DMS79 (cell line): ENCODE measurements around the gene NFE2L3.
A peak's percentile ranks its signal among the peaks of the same experiment; 100 is the strongest.
"Not testable (repeated sequence)": the region's sequence is repeated elsewhere in the genome, so short reads cannot be mapped to it uniquely, and the experiment has no call there.

Experiments used
- DNase-seq: peaks from one replicate; lab custom pipeline; 2025; lab: John Stamatoyannopoulos, UW

The NFE2L3 gene

DNA sequence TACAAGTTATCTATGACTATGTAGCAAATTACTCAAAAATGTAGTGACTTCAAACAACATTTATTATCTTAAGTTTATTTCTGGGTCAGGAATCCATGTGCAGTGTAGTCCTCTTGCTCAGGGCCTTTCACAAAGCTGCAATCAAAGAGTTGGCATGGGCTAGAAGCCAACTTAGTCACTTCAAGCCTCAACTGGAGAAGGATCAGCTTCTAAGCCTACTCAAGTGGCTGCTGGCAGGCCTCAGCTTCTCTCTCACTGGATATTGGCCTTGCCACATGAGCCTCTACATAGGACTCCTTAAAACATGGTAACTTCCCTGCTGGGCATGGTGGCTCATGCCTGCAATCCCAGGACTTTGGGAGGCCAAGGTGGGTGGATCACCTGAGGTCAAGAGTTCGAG is 5.0 kb upstream of the NFE2L3 start:
- peak; percentile 77 for DNase-seq

DNA sequence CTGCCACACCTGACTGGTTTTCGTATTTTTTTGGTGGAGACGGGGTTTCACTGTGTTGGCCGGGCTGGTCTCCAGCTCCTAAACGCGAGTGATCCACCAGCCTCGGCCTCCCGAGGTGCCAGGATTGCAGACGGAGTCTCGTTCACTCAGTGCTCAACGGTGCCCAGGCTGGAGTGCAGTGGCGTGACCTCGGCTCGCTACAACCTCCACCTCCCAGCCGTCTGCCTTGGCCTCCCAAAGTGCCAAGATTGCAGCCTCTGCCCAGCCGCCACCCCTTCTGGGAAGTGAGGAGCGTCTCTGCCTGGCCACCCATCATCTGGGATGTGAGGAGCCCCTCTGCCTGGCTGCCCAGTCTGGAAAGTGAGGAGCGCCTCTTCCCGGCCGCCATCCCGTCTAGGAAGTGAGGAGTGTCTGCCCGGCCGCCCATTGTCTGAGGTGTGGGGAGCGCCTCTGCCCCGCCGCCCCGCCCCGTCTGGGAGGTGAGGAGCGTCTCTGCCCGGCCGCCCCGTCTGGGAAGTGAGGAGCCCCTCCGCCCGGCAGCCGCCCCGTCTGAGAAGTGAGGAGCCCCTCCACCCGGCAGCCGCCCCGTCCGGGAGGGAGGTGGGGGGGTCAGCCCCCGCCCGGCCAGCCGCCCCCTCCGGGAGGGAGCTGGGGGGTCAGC is 4.2 kb upstream of the NFE2L3 start:
- DNase-seq: not testable (repeated sequence)

DNA sequence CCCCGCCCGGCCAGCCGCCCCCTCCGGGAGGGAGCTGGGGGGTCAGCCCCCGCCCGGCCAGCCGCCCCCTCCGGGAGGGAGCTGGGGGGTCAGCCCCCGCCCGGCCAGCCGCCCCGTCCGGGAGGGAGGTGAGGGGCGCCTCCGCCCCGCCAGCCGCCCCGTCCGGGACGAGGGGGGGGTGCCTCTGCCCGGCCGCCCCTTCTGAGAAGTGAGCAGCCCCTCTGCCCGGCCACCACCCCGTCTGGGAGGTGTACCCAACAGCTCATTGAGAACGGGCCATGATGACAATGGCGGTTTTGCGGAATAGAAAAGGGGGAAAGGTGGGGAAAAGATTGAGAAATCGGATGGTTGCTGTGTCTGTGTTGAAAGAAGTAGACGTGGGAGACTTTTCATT is 3.7 kb upstream of the NFE2L3 start:
- not testable (repeated sequence) for DNase-seq

DNA sequence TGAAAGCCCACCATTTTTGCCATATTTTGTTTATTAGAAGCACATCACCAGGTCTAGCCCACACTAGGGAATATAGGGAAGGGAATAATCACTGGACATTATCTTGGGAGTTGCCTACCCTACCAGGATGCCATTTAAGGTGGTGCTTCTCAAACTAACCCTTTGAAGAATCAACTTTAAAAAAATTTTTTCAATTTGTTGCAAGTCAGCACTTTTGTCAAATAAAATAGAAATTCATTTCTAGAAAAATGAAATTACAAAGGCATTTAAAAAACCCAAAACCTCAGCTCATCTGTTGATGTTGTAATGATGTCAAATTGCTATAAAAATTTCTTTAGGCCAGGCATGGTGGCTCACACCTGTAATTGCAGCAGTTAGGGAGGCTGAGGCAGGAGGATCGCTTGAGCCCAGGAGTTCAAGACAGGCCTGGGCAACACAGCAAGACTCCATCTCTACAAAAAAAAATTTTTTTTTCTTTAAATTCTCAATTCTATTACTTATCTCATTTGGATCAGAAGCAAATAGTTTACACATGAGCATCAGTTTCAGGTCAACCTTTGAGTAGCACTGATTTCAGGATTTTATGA is 2.5 kb upstream of the NFE2L3 start:
- no peak for DNase-seq

DNA sequence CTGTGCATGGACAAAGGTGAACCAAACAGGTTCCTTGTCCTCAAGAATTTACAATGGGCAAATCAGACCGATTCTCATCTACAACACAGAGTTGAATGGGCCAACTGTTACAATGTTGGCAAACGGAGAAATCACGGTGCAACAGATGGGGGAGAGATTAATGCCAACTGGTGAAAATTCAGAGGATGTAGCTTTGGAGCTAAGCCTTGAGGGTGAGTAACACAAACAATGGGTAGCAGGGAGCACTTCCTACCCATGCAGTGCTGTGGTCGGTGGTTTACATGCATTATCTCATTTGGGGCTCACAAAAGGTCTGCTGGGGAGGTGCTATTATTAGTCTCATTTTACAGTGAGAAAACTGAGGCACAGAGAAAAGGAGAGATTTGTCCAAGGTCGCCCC is 902 bp upstream of the NFE2L3 start:
- no peak for DNase-seq

DNA sequence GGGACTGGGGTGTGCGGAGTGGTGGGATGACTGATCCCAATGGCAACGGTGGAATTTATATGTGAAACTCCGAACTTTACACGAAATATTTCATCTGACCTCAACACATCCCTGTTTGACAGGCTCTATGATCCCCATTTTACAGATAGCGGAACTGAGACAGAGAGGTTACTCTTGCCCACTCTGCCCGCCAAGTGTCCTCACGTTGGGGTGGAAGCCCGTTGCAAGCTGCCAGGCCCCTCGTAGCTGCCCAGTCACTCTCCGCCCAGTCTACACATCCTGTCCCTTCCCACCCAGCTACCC is 397 bp upstream of the NFE2L3 start:
- DNase-seq: no peak

DNA sequence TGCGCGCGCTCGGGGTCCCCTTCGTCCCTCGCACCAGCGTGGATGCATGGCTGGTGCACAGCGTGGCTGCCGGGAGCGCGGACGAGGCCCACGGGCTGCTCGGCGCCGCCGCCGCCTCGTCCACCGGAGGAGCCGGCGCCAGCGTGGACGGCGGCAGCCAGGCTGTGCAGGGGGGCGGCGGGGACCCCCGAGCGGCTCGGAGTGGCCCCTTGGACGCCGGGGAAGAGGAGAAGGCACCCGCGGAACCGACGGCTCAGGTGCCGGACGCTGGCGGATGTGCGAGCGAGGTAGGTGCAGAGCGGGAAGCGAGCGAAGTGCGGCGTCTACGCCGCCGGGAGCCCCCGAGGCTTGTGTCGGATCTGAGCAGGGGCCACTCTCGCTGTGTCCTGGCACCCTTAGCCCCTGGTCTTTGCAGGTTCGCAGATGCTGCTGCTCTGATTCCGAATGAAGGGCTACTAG is 813 bp downstream of the NFE2L3 start:
- DNase-seq: not testable (repeated sequence)

DNA sequence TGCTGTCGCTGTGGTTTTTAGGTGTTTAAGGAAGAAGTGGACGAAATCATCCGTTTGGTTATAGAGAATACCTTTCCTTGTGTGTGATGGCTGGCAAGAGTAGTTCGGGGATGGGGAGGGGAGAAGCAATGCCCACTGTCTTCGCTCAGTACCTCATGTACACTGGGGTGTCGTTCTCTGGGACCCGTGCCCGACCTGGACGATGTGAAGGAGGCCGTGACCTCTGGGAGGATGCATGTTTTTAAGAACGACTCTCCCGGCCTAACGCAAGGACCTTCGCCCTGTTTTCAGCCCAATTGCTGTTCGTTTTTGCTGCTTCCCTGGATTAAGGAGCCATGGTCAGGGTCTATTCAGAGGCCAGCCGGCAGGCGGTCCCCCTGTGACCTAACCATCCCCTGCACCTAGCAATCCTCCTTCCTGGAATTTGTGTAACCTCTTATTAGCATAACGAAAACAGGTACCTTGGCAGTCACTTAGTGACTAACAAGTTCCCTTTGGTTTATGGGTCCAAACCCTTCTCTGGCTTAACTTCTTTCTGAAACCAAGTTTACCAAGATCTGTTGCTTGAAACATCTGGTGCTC is 1.3 kb downstream of the NFE2L3 start:
- DNase-seq: no peak

DNA sequence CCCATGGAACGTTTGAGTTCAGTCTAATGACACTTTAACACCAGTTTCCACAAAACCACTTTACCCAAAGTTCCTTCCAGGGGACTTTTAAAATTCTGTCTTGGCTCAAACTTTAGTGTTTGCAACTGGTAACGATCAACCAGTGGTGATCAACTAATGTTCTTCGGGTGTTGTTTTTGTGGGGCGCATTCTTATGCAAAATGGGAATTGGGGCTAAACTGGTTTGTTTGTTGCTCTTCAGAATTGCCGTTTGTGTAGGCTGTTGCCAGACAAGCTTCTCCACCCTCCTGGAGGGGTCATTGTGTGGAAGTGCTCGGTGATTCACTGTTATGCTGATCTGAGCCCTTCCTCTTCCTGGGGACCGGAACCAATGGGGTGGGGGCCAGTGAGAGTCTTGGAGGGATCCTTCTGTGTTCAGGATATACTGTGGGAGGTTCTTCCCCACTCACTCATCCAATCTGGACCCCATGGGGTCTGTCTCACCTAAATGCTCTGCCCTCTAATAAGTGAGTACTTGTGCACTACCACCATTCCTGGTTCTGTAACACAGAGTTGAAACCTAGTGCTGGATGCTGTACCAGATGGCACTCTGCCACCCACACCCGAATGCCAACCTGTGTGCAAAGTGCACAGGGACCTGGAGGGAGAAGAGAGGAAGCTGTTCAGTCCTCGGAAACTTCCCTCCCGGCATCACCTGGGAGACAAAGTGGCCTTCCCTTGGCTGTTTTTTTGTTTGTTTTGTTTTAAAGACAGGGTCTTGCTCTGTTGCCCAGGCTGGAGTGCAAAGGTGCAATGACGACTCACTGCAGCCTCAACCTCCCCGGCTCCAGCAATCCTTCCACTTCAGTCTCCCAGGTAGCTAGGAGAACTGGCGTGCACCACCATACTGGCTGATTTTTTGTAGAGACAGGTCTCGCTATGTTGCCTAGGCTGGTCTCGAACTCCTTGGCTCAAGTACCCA is 2.1 kb downstream of the NFE2L3 start:
- DNase-seq: no peak

DNA sequence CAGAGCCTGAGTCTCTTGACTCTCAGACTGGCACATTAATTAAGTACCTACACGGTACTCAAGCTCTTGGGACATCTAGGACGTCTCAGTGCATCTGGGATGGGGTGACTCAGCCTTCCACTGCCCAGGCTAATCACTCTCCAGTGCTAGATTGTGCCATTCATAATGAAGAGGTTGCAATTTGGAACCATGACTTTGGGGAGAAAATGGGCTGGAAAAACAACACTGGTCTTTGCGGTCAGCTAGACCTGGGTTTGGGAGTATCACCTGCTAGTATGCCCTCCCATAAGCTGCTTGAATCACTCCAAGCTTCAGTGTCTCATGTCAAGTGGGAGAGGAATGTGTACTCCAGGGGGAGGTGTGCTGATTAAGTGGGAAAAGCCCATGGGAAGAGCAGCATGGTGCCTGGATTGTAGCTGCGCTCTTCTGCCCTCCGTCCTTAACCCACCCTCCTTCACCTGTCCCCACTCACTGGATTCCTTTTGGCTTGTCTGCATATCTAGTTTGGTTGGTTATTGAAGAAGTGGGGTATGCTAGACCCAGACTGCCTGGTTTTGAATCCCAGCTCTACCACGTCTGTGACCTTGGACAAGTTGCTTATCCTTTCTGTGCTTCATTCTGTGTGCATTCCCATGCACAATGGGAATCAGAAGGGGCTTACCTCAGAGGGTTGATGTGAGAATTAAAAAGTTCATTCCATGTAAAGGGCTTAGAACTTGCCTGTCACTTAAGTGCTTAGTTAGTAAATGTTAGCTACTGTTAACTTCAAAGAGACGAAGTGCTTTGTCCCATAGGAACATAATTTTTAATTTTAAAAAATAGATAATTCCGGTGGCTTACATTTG is 3.8 kb downstream of the NFE2L3 start:
- peak; percentile 89 for DNase-seq

DNA sequence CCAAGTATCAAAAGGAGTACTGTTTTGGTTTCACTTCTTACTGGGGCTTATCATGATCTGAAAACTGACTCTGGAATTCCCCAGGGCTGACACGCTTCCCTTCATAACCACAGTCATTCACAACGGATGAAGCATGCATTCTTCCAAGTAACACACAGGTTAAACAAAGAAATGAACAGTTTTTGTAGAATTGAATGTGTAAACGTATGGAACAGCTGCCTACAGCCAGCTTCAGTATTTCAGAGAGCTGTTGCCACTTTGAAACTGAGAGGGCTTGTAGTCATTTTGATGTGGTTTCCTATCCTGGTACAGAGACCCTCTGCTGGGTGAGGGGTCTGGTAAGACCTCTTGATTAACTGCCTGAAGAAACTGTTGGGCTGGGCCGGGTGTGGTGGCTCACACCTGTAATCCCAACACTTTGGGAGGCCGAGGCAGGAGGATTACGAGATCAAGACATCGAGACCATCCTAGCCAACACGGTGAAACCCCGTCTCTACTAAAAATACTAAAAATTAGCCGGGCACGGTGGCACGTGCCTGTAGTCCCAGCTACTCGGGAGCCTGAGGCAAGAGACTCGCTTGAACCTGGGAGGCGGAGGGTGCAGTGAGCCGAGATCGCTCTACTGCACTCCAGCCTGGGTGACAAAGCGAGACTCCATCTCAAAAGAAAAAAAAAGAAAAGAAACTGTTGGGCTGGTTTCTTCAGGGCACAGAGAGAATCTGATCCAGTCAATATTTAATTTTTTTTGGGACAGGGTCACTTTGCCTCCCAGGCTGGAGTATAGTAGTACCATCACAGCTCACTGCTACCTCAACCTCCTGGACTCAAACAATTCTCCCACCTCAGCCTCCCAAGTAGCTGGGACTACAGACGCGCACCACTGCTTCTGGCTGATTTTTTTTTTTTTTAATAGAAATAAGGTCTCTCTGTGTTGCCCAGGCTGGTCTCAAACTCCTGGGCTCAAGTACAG is 4.7 kb downstream of the NFE2L3 start:
- peak; percentile 22 for DNase-seq

DNA sequence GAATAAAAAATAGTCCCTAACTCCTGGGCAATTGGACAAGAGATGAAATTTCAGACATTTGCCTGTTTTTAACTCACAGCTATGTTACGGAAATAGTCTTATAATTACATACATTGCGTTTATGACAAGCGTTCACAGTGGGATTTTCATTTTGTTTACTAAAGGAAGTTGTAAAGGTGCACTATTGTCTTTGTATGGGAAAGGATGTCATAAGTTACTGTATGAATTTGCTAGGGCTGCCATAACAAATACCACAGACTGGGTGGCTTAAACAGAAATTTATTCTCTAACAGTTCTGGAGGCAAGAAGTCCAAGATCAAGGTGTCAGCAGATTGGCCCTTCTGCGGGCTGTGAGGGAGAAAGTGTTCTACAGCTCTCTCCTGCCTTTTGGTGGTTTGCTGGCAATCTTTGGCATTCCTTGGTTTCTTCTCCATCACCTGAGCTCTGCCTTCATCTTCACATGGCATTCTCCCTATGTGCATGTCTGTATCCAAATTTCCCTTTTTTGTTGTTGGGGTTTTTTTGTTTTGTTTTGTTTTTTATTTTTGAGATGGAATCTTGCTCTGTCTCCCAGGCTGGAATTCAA is 5.6 kb downstream of the NFE2L3 start:
- no peak for DNase-seq

DNA sequence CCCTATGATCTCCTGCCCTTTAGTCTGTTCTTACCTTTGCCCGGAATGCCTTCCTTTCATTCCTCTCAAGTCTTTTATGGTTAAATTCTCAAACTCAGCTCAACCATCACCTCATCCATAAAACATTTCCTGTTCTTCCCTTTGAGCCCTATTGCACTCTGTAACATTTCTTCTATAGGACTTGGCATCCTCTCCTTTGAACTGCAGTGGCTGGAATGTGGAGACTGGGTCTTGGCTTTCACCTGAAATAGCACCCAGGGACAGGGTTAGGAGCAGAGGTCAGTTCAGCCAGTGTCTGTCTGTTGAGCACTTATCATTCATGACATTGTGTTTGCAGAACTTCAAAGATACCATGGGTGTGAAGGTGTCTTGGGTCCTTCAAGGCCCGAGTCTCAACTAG is 7.2 kb downstream of the NFE2L3 start:
- no peak for DNase-seq

DNA sequence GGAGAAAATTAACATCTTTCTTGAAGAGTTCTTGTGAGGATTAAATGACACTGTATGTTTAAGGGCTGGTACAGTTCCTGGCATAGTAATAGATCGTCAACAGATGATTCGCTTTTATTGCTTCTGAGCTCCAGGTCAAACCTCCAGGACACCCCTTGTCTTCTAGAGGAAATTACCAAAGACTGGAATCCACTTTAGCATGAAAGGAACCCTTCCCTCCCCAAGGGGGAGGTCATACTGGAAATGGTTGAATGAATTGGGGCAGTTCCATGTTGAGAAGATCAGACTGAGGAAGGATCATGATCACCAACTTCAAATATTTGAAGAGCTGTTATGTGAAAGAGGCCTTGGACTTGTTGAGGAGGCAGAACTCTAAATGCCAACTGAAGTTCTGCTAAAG is 8.9 kb downstream of the NFE2L3 start:
- DNase-seq: no peak

DNA sequence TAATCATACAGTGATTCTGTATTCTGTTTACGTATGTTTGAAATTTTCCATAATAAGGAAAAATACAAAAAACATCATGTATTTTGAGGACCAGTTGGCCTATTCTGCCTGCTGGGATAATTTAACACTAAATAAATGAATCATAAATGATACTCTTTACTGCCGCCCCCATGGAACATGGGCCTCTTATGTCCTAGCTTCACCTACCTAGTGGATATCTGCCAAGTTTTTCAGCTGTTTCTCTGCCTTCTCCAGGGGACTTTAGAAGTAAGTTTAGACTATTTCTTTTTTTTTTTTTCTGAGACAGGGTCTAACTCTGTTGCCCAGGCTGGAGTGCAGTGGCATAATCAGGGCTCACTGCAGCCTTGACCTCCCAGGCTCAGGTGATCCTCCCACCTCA is 10.4 kb downstream of the NFE2L3 start:
- DNase-seq: no peak

DNA sequence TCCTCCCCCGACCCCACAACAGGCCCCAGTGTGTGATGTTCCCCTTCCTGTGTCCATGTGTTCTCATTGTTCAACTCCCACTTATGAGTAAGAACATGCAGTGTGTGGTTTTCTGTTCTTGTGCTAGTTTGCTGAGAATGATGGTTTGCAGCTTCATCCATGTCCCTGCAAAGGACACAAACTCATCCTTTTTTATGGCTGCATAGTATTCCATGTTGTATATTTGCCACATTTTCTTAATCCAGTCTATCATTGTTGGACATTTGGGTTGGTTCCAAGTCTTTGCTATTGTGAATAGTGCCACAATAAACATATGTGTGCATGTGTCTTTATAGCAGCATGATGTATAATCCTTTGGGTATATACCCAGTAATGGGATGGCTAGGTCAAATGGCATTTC is 11.8 kb downstream of the NFE2L3 start:
- DNase-seq: not testable (repeated sequence)

DNA sequence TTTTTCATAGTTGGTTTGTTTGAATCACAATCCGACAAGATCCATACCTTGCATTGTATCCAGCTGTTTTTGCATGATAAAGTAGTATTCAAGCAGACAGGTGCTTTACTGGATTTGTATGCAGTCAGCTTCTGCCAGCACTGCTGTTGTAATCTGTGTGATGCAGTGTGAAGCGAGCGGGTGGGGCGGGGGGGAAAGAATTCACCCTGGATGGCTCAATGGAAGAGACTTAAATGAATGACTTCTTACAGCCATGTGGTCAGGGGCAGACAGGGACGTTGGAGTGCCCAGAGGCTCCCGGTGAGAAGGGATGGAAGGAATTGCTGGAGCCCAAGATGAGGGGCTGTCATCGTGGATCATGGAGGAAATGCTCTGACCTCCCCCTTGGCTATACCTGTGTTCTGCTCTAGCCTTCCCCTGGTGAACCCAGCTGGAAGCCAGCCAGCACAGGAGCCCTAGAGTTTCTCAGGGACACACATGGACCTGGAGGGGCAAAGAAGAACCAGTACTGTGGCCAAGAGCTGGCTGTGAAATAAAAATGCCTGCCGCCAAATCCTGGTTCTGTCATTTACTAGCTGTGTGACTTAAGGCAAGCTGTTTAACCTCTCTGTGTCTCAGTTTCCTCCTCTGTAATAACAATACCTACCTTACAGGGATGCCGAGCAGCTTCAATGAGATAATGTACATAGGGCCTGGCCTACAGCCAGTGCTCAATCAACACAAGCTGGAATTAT is 14.1 kb downstream of the NFE2L3 start:
- DNase-seq: no peak

DNA sequence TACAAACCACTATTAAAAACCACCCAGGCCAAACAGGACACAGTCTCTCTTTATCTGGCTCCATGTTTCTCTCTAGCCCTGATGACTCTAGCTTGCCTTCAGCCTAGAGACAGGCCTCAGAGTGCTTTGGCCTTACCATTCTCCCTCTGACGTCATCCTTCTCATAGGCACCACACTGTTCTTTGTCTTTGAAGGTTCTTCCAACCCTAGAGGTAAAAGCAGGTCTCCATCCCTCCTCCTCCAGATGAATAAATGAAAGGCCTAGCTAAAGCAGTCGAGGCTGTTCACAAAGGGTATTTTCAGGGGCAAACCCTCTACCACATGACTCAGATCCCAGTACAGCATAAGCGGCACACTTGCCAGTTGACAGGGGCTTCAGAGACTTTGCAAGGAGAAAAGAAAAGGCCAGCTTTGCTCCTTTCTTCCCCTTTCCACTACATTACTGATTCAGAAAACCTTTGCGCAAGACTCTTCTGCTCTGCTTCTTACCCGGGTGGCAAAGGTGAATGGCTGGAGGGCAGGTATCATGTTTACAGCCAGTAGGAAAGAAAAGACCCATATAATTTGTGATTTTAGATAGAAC is 14.8 kb downstream of the NFE2L3 start:
- DNase-seq: no peak

DNA sequence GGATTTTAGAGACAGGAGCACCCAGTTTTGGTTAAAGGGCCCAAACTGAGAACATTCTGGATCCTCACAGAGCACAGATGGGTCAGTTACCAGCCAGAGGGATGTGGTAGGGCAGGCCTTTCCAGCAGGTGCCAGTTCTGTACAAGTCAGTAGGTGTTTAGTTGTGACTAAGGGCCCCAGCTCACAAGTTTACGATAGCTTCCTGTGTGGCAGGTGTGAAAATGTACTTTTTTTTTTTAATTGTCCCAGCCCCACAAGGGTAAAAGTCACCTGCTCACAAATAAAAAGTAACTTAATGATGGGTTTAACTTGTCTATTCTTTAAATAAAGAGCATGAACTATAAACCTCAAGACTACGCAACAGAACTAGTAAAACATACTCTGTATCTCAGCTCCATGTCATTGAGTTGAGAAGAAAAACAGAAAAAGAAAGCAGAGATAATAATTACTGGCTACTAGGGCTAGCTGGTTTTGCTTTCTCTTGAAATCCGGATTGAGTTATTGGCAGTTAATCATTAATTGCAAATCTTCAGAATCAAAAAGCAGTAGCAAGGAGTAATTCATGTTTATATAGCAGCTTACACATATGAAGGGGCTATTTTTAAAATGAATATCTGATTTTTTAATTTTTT is 15.4 kb downstream of the NFE2L3 start:
- DNase-seq: no peak
